ENCODE measurements around the gene OR11H7. TPM values are rescaled to one million over a fixed set of nuclear protein-coding genes. Genes with fewer than 3 reads are reported as not detected.
"Not testable (repeated sequence)": the region's sequence is repeated elsewhere in the genome, so short reads cannot be mapped to it uniquely, and the experiment has no call there.

OR11H7 gene
- total and polyA plus RNA-seq, 2 of the 4 experiments (the other 2 are of a cell fraction) = not detected

- H3K14ac ChIP-seq (replicated peaks; ENCODE audit: low read depth, low read length) = no peak within 1 kb of the TSS
- no peak within 1 kb of the TSS for H3K27ac ChIP-seq (ENCODE audit: insufficient read depth, low read length)
- no peak within 1 kb of the TSS for H2BK5ac ChIP-seq (ENCODE audit: low read depth, low read length, poor library complexity, severe bottlenecking)
- ChIA-PET CTCF (no interaction called here), POLR2A (ENCODE audit: unreplicated experiment) (no interaction called here)
- H4K5ac ChIP-seq (ENCODE audit: low read depth, low read length) = no peak within 1 kb of the TSS
- no peak within 1 kb of the TSS for H4K91ac ChIP-seq (ENCODE audit: insufficient read depth, low read depth, low read length)
- no peaks in the 10 kb centered on the region for H3K4me1 ChIP-seq (ENCODE audit: control insufficient read depth, insufficient read depth, low read length)
- H3K9me1 ChIP-seq (ENCODE audit: insufficient read depth, low read length) = no peaks in the 10 kb centered on the region
- H3K27me3 ChIP-seq (ENCODE audit: control insufficient read depth, insufficient read depth, low read length) = no peaks in the 10 kb centered on the region
- in situ Hi-C loops (cut with MboI; ENCODE audit: low sequenced_read_pairs) = no loop called here
- H3K23ac ChIP-seq (ENCODE audit: low read depth, low read length) = no peak within 1 kb of the TSS
- H3K18ac ChIP-seq (ENCODE audit: low read depth, low read length) = no peak within 1 kb of the TSS
- no peak for ATAC-seq (ENCODE audit: low read depth)
- H3K36me3 ChIP-seq (ENCODE audit: control insufficient read depth, insufficient read depth, low read length) = no peaks in the 10 kb centered on the region
- H3K9ac ChIP-seq (ENCODE audit: low read depth, low read length) = no peak within 1 kb of the TSS
- H4K8ac ChIP-seq (ENCODE audit: low read depth in 2 of 2, low read length in 2 of 2) = no peak within 1 kb of the TSS
- H3K56ac ChIP-seq (ENCODE audit: extremely low read depth, insufficient read depth, low read length) = no peak within 1 kb of the TSS
- WGBS, 2 experiments (ENCODE audit: extremely low coverage in 2 of 2, insufficient read length in 1 of 2) = no CpG with 5 or more reads among the region's 2 CpGs
- H2BK120ac ChIP-seq (ENCODE audit: low read depth, low read length) = no peak within 1 kb of the TSS
- no peak for DNase-seq
- H2AFZ ChIP-seq (replicated peaks; ENCODE audit: low read length, poor library complexity) = no peak within 1 kb of the TSS
- H3K4me2 ChIP-seq (ENCODE audit: low read depth, low read length) = no peak within 1 kb of the TSS
- dilution Hi-C loops (cut with HindIII; ENCODE audit: low sequenced_read_pairs, unreplicated experiment) = no loop called here
- no peaks in the 10 kb centered on the region for H3K9me3 ChIP-seq (ENCODE audit: control insufficient read depth, insufficient read depth, low read length)
- H2AK5ac ChIP-seq (ENCODE audit: low read depth, low read length) = no peak within 1 kb of the TSS
- H3K4ac ChIP-seq (ENCODE audit: low read depth, low read length) = no peak within 1 kb of the TSS
- no peaks in the 10 kb centered on the region for H3K79me1 ChIP-seq (ENCODE audit: low read depth in 1 of 2, low read length in 2 of 2)
- H2BK20ac ChIP-seq (ENCODE audit: low read depth, low read length) = no peak within 1 kb of the TSS
- no peaks in the 10 kb centered on the region for H4K20me1 ChIP-seq (ENCODE audit: insufficient read depth, low read length)
- BruUV-seq (replicated peaks) = no TSS peak
- TF ChIP-seq BHLHE40 (IDR thresholded peaks at IDR 0.05; ENCODE audit: low read depth, low read length) (no peak), FOS (IDR thresholded peaks at IDR 0.05; ENCODE audit: low read depth, low read length) (no peak), MAFK (IDR thresholded peaks at IDR 0.05; ENCODE audit: low read depth, low read length) (no peak), RFX5 (IDR thresholded peaks at IDR 0.05; ENCODE audit: low read depth, low read length) (no peak), CHD1 (IDR thresholded peaks at IDR 0.05; ENCODE audit: low read depth, low read length) (no peak), RCOR1 (IDR thresholded peaks at IDR 0.05; ENCODE audit: insufficient replicate concordance, low read length) (no peak), MXI1 (IDR thresholded peaks at IDR 0.05; ENCODE audit: borderline replicate concordance, low read depth, low read length) (no peak), CTCF (conservative IDR thresholded peaks at IDR 0.05; ENCODE audit: low read depth, low read length) (no peak), MAZ (IDR thresholded peaks at IDR 0.05; ENCODE audit: borderline replicate concordance, low read depth, low read length) (no peak)
- H2AK9ac ChIP-seq (replicated peaks; ENCODE audit: low read depth, low read length, poor library complexity) = no peak within 1 kb of the TSS
- intact Hi-C loops (cut with micrococcal nuclease) = no loop called here
- no peak within 1 kb of the TSS for H2BK15ac ChIP-seq (ENCODE audit: low read depth, low read length)
- H3K4me3 ChIP-seq (ENCODE audit: insufficient read depth, low read depth, low read length) = no peak within 1 kb of the TSS
These were observed 5.4 kb upstream of the OR11H7 start, which contains the start of gene OR11H6 for GRCh38 chr14:20223410-20223809. TSS of gene OR11H6 (plus strand) at chr14:20223710. CDS start at chr14:20223710, 0 bp downstream.

GRCh38 chr14:20235415-20235814, 6.6 kb downstream of the OR11H7 start:
- intact Hi-C loops (cut with micrococcal nuclease); H3K9ac ChIP-seq (ENCODE audit: low read depth, low read length); H2BK20ac ChIP-seq (ENCODE audit: low read depth, low read length); DNase-seq; H4K8ac ChIP-seq (ENCODE audit: low read depth in 2 of 2, low read length in 2 of 2); POLR2A ChIA-PET (ENCODE audit: unreplicated experiment); H3K4me2 ChIP-seq (ENCODE audit: low read depth, low read length); H4K5ac ChIP-seq (ENCODE audit: low read depth, low read length); H2BK120ac ChIP-seq (ENCODE audit: low read depth, low read length); H3K18ac ChIP-seq (ENCODE audit: low read depth, low read length); H3K56ac ChIP-seq (ENCODE audit: extremely low read depth, insufficient read depth, low read length); H2BK15ac ChIP-seq (ENCODE audit: low read depth, low read length); BruUV-seq (replicated peaks); H3K27ac ChIP-seq (ENCODE audit: insufficient read depth, low read length); H3K4me1 ChIP-seq (ENCODE audit: control insufficient read depth, insufficient read depth, low read length); in situ Hi-C loops (cut with MboI; ENCODE audit: low sequenced_read_pairs); ATAC-seq (ENCODE audit: low read depth); H3K23ac ChIP-seq (ENCODE audit: low read depth, low read length); H3K14ac ChIP-seq (replicated peaks; ENCODE audit: low read depth, low read length); H3K9me3 ChIP-seq (ENCODE audit: control insufficient read depth, insufficient read depth, low read length); H3K9me1 ChIP-seq (ENCODE audit: insufficient read depth, low read length); H3K4me3 ChIP-seq (ENCODE audit: insufficient read depth, low read depth, low read length); H3K36me3 ChIP-seq (ENCODE audit: control insufficient read depth, insufficient read depth, low read length); H2BK5ac ChIP-seq (ENCODE audit: low read depth, low read length, poor library complexity, severe bottlenecking); H2AFZ ChIP-seq (replicated peaks; ENCODE audit: low read length, poor library complexity); dilution Hi-C loops (cut with HindIII; ENCODE audit: low sequenced_read_pairs, unreplicated experiment); H2AK5ac ChIP-seq (ENCODE audit: low read depth, low read length); H4K91ac ChIP-seq (ENCODE audit: insufficient read depth, low read depth, low read length); H3K27me3 ChIP-seq (ENCODE audit: control insufficient read depth, insufficient read depth, low read length); H3K79me1 ChIP-seq (ENCODE audit: low read depth in 1 of 2, low read length in 2 of 2); H3K4ac ChIP-seq (ENCODE audit: low read depth, low read length); H4K20me1 ChIP-seq (ENCODE audit: insufficient read depth, low read length); CTCF ChIA-PET; H2AK9ac ChIP-seq (replicated peaks; ENCODE audit: low read depth, low read length, poor library complexity): not testable (repeated sequence)
- WGBS, 2 experiments (ENCODE audit: extremely low coverage in 2 of 2, insufficient read length in 1 of 2) = no CpG with 5 or more reads among the region's 4 CpGs
